ENCODE data around the gene SIPA1.

Gene SIPA1

DNA sequence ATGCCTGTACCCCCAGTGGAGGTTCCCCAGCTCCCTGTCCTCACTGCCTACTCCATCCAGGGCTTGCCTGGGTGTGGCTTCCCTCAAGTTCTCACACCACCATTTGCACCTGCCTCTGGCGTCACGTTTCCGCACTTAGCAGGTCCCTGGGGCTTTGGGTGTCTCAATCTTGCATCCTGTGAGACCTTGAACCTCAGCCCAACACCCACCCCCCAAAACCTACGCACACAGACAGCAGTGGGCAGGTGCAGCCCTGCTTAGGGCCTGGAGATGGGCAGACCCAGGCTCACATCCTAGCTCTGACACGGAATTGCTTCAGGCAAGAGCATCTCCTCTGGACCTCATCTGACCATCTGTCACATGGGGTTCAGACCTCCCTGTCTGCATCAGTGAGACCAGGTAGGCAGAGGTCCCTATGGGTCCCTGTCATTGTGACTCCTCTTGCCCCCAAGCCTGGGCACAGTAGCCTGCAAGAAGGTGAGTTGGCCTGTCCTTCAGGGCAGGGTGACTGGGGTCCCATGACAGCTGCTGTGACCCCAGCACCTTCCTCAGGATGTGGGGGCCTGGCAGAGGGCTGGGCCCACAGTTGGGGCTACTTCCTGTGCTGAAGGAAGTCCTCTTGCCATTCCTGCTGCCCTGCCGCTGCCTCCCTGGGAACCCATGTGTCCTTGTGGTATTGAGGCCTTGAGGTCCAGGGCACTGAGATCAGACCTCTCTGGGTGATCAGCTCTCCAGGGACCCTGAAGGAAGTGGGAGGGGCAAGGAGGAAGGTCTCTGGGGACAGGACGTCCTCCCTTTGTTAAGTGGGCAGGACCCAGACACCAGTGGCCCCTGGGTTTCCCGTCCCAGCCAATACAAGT lies 2.0 kb downstream of the SIPA1 start:
- no peak for DNase-seq (ENCODE audit: low read depth, low spot score)
- in situ Hi-C loops (cut with HindIII; ENCODE audit: low sequenced_read_pairs): no loop called here
- TF ChIP-seq, protein P1, sequence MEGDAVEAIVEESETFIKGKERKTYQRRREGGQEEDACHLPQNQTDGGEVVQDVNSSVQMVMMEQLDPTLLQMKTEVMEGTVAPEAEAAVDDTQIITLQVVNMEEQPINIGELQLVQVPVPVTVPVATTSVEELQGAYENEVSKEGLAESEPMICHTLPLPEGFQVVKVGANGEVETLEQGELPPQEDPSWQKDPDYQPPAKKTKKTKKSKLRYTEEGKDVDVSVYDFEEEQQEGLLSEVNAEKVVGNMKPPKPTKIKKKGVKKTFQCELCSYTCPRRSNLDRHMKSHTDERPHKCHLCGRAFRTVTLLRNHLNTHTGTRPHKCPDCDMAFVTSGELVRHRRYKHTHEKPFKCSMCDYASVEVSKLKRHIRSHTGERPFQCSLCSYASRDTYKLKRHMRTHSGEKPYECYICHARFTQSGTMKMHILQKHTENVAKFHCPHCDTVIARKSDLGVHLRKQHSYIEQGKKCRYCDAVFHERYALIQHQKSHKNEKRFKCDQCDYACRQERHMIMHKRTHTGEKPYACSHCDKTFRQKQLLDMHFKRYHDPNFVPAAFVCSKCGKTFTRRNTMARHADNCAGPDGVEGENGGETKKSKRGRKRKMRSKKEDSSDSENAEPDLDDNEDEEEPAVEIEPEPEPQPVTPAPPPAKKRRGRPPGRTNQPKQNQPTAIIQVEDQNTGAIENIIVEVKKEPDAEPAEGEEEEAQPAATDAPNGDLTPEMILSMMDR (IDR thresholded peaks at IDR 0.05; ENCODE audit: low read depth, low read length): no peak
- H3K4me3 ChIP-seq (ENCODE audit: low read depth, low read length): no peak overlapping the region

DNA sequence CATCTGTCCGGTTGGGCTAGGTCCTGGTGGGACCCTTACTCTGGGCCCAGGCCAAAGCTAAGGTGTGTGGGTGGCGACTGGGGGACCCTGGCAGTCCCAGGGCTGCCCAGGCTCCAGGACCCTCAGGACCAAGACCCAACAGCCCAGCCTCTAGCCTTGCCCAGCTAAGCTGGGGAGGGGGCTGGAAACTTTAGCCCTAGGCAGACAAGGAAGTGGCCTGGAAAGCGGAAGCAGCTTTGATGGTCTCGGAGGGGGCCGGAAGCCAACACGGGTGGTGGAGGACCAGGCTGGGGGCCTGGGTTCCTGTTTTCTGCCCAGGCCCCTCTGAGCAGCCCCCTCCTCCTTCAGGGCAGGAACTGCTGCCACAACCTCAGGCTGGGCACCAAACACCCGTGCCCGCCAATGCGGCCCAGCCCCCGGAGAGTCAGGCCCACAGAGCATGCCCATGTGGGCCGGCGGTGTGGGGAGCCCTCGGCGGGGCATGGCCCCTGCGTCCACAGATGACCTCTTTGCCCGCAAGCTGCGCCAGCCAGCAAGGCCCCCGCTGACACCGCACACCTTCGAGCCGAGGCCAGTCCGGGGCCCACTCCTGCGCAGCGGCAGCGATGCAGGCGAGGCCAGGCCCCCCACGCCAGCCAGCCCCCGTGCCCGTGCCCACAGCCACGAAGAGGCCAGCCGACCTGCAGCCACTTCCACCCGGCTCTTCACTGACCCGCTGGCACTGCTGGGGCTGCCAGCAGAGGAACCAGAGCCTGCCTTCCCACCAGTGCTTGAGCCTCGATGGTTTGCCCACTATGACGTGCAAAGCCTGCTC lies 2.8 kb downstream of the SIPA1 start:
- TF ChIP-seq, protein P1 (IDR thresholded peaks at IDR 0.05; ENCODE audit: low read depth, low read length): no peak
- no peak for DNase-seq (ENCODE audit: low read depth, low spot score)
- H3K4me3 ChIP-seq (ENCODE audit: low read depth, low read length): no peak overlapping the region
- in situ Hi-C loops (cut with HindIII; ENCODE audit: low sequenced_read_pairs): no loop called here

DNA sequence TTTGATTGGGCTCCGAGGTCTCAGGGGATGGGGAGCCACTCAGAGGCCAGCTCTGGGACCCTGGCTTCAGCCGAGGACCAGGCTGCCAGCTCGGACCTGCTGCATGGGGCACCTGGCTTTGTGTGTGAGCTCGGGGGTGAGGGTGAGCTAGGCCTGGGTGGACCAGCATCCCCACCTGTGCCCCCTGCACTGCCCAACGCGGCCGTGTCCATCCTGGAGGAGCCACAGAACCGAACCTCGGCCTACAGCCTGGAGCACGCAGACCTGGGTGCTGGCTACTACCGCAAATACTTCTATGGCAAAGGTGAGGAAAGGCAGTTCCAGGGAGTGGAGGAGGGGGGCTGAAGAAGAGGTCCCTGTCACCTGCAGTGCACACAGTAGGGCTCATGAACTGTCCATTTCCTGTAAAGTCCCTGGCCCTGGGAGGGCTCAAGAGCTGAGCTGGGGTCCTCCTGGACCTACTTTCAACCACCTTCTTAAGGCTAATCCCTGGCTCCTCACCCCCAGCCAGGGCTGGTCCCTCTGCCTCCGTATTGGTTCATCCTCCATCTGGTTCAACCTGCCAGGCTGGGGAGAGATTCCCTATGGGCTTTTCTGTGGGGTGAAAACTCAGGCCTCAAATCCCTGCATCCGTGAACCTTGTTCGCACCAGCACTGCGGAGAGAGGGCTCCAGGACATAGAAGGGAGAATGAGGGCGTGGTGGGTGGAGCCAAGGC lies 3.6 kb downstream of the SIPA1 start:
- in situ Hi-C loops (cut with HindIII; ENCODE audit: low sequenced_read_pairs): no loop called here
- TF ChIP-seq, protein P1 (IDR thresholded peaks at IDR 0.05; ENCODE audit: low read depth, low read length): no peak
- no peak overlapping the region for H3K4me3 ChIP-seq (ENCODE audit: low read depth, low read length)
- DNase-seq (ENCODE audit: low read depth, low spot score): no peak

DNA sequence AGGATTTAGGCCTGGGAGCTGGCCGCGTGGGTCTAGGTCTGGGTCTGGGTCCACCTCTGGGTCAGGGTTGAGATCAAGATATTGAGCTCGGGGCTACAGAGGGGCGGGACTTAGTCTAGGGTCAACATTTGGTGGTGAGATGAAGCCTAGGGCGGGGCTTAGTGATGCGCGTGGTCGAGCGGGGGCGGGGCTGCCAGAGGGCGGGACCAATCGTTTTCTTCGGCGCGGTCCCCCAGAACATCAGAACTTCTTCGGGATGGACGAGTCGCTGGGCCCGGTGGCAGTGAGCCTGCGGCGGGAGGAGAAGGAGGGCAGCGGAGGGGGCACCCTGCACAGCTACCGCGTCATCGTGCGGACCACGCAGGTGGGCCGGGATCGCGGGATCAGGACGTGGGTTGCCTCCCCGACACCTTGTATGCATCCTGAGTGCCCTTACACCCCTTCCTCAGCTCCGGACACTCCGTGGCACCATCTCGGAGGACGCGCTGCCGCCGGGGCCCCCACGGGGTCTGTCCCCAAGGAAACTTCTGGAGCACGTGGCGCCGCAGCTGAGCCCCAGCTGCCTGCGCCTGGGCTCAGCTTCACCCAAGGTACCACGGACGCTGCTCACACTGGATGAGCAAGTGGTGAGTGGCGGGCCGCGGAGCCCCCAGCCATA lies 4.2 kb downstream of the SIPA1 start:
- in situ Hi-C loops (cut with HindIII; ENCODE audit: low sequenced_read_pairs): no loop called here
- TF ChIP-seq, protein P1 (IDR thresholded peaks at IDR 0.05; ENCODE audit: low read depth, low read length): no peak
- peak overlapping the region; percentile 18 for H3K4me3 ChIP-seq (ENCODE audit: low read depth, low read length)
- DNase-seq (ENCODE audit: low read depth, low spot score): no peak

DNA sequence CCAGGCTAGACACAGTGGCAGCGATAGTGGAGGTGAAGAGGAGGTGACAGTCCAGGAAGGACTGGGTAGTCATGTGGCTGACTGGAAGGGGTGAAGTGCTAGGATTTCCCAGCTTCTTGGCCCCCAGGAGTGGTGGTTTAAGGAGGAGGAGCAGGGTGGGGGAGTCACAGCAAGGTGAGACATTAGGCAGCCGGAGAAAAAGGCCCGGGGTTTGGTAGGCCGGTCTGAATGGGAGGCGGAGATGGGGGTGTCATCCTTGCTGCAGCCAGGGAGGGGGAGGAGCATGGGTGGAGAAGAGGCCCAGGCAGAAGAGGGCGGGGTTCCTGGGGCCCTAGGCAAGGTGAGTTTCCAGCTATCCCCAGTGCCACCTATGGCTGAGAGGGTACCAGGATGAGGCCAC lies 6.1 kb downstream of the SIPA1 start:
- in situ Hi-C loops (cut with HindIII; ENCODE audit: low sequenced_read_pairs): no loop called here
- H3K4me3 ChIP-seq (ENCODE audit: low read depth, low read length): no peak overlapping the region
- TF ChIP-seq, protein P1 (IDR thresholded peaks at IDR 0.05; ENCODE audit: low read depth, low read length): no peak
- DNase-seq (ENCODE audit: low read depth, low spot score): no peak

DNA sequence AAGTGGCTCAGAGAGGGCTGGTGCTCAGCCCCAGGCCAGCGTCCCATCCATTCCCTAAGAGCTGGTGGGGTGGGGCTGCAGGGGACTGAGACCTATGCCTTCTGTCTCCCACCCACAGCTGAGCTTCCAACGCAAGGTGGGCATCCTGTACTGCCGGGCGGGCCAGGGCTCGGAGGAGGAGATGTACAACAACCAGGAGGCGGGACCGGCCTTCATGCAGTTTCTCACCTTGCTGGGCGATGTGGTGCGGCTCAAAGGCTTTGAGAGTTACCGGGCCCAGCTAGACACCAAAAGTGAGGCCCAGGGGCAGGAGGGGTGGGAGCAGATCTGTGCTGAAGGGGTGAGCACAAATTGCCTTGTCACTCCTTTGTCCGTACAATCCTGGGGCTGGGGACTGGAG lies 6.9 kb downstream of the SIPA1 start:
- in situ Hi-C loops (cut with HindIII; ENCODE audit: low sequenced_read_pairs): no loop called here

More for the DNA sequence above, 6.9 kb downstream of the SIPA1 start:
- TF ChIP-seq, protein P1 (IDR thresholded peaks at IDR 0.05; ENCODE audit: low read depth, low read length): no peak
- DNase-seq (ENCODE audit: low read depth, low spot score): no peak
- H3K4me3 ChIP-seq (ENCODE audit: low read depth, low read length): no peak overlapping the region
